Activated CD4-positive, alpha-beta T cell treated with anti-CD3 and anti-CD28 coated beads, Interleukin-2, amount 50 U/mL, for 16 hours (primary cell): Measurements from ENCODE around the gene WWOX.

Source experiments
- DNase-seq: peaks from one replicate; pipeline ENCODE4 v3.0.0-alpha.2; 2020

WWOX gene

GRCh38 chr16:78446486-78446885, 347.0 kb downstream of the WWOX start:
- no peak for DNase-seq

GRCh38 chr16:78446992-78447563, 347.6 kb downstream of the WWOX start:
- no peak for DNase-seq

GRCh38 chr16:78448658-78449271, 349.3 kb downstream of the WWOX start:
- DNase-seq, result no peak

GRCh38 chr16:78450255-78450654, 350.8 kb downstream of the WWOX start:
- no peak for DNase-seq

GRCh38 chr16:78452025-78452555, 352.6 kb downstream of the WWOX start:
- no peak for DNase-seq

- no peak for DNase-seq
Measured at GRCh38 chr16:78455861-78456260, 356.4 kb downstream of the WWOX start.

- DNase-seq, result no peak
Measured at GRCh38 chr16:78458588-78458987, 359.1 kb downstream of the WWOX start.

GRCh38 chr16:78460428-78460827, 361.0 kb downstream of the WWOX start:
- DNase-seq, result no peak

GRCh38 chr16:78461087-78461486, 361.6 kb downstream of the WWOX start:
- DNase-seq, result no peak

- no peak for DNase-seq
Measured at GRCh38 chr16:78461496-78462287, 362.2 kb downstream of the WWOX start.

GRCh38 chr16:78462288-78463208, 363.1 kb downstream of the WWOX start:
- DNase-seq, result no peak

GRCh38 chr16:78463591-78463990, 364.1 kb downstream of the WWOX start:
- no peak for DNase-seq

GRCh38 chr16:78464833-78465232, 365.4 kb downstream of the WWOX start:
- no peak for DNase-seq

GRCh38 chr16:78465730-78466129, 366.3 kb downstream of the WWOX start:
- no peak for DNase-seq

GRCh38 chr16:78469787-78470186, 370.3 kb downstream of the WWOX start:
- DNase-seq, result no peak

- no peak for DNase-seq
Measured at GRCh38 chr16:78473031-78473699, 373.7 kb downstream of the WWOX start.

- no peak for DNase-seq
Measured at GRCh38 chr16:78474762-78475161, 375.3 kb downstream of the WWOX start.

GRCh38 chr16:78476615-78477014, 377.2 kb downstream of the WWOX start:
- no peak for DNase-seq

GRCh38 chr16:78478267-78478861, 378.9 kb downstream of the WWOX start:
- peak; percentile 7 for DNase-seq

GRCh38 chr16:78479723-78480122, 380.3 kb downstream of the WWOX start:
- DNase-seq, result no peak

- DNase-seq, result no peak
Measured at GRCh38 chr16:78480588-78480987, 381.1 kb downstream of the WWOX start.
